ENCODE results near the gene LRCOL1. TPM values are rescaled to one million over a fixed set of nuclear protein-coding genes. Genes with fewer than 3 reads are reported as not detected.

LRCOL1 gene
- total and polyA plus RNA-seq, 9 donors, result 0.11 to 0.71 (median 0.63) TPM; not detected in 5

DNA sequence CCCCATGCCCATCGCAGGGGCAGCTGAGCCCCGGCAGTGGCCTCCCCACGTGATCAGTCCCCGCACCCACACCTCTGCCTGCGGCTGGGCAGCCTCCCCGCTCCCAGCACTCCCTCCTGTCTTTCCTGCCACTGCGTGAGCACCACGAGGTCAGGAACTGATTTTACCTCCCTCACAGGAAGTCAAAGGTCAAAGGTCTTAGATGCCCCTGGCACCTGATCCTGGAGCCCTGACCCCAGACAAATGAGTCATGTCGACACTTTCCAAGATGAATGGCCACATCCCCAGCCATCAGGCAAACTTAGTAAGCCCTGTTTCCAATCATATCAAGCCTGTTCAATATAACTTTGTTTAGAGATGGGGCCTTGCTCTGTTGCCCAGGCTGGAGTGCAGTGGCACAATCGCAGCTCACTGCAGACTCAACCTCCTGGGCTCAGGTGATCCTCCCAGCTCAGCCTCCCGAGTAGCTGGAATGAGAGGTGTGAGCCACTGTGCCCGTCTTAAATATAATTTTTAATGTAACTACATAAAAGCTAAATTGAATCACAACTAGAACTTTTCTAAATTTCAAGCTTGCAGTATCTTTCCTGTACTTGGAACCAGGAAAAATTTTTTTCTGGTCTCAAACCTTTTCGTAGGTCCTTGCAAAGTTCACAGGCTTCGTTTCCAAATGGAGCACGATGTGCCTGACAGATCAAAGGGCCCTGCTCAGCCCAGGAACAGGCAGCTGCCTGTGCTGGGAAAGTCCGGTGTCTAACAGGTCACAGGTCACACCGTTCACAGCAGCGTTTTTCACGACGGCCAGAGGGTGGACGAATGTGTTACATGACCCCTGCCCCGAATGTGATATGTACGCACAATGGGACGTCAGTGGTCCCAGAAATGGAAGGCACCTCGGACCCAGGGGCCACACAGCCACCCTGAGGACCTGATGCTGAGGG lies 1.9 kb downstream of the LRCOL1 start:
- Histone ChIP-seq H3K27me3 (no peaks in the 10 kb centered on the region), H3K4me1 (ENCODE audit: insufficient read depth) (no peaks in the 10 kb centered on the region), H3K9me3 (no peaks in the 10 kb centered on the region), H3K36me3 (no peaks in the 10 kb centered on the region), H3K4me3 (no peak overlapping the region), H3K27ac (no peak overlapping the region)
- intact Hi-C loops (cut with DNase I), result no loop called here
- no peak for DNase-seq
- 59 to 70% (median 62%) methylated on average over 25 of the region's 25 CpGs for WGBS, 3 donors
- TF ChIP-seq EP300 (IDR thresholded peaks at IDR 0.05), result no peak
- TF ChIP-seq POLR2A (IDR thresholded peaks at IDR 0.05), result no peak
- no peak for TF ChIP-seq CTCF (IDR thresholded peaks at IDR 0.05)

DNA sequence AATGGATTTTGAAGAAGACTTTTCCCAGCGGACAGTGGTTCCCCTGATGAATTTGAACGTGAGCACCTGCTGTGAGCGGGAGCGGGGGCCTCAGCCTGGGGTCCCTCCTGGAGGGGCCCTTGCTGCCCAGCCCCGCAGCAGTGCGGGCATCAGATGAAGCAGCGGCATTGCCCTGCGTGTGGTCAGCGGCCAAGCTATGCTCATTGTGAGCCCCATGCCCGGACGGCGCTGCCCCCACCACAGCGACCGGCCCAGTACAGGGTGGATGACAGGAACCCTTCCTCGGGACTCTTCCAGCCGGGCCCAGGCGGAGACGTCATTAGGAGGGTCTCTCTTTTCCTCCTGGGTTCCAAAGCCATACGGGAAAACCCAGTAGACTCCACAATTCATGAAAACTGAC lies 3.5 kb downstream of the LRCOL1 start:
- no peak overlapping the region for H3K27ac ChIP-seq
- intact Hi-C loops (cut with DNase I), result no loop called here
- no peak for TF ChIP-seq POLR2A (IDR thresholded peaks at IDR 0.05)
- no peak for TF ChIP-seq CTCF (IDR thresholded peaks at IDR 0.05)
- TF ChIP-seq EP300 (IDR thresholded peaks at IDR 0.05), result no peak
- H3K4me3 ChIP-seq, result no peak overlapping the region
- no peak for DNase-seq
- peaks cover 4% of the 10 kb centered on the region for H3K4me1 ChIP-seq (ENCODE audit: insufficient read depth)
- WGBS, 3 donors, result 82 to 85% (median 84%) methylated on average over 19 of the region's 19 CpGs
- H3K27me3 ChIP-seq, result no peaks in the 10 kb centered on the region
- no peaks in the 10 kb centered on the region for H3K9me3 ChIP-seq
- no peaks in the 10 kb centered on the region for H3K36me3 ChIP-seq

DNA sequence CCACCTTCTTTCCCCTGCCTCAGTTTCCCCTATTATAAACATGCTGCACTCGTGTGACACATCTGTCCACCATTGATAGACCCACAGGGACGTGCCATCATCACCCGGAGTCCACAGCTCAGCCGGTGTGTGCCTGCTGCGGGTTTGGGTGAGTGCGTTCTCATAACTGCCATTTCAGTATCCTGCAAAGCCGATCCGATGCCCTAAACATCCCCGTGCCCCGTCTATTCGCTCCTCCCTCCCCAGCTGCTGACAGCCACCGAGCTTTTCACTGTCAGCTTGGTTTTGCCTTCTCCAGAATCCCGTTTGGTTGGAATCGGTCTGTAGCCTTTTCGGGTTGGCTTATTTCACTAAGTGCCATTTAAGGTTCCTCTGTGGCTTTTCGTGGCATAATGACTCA lies 3.9 kb downstream of the LRCOL1 start:
- H3K27me3 ChIP-seq, result no peaks in the 10 kb centered on the region
- no peak overlapping the region for H3K27ac ChIP-seq
- no peak for DNase-seq
- no peaks in the 10 kb centered on the region for H3K9me3 ChIP-seq
- intact Hi-C loops (cut with DNase I), result no loop called here
- no peak overlapping the region for H3K4me3 ChIP-seq
- TF ChIP-seq CTCF (IDR thresholded peaks at IDR 0.05), result no peak
- no peak for TF ChIP-seq POLR2A (IDR thresholded peaks at IDR 0.05)
- TF ChIP-seq EP300 (IDR thresholded peaks at IDR 0.05), result no peak
- 66 to 72% (median 67%) methylated on average over 16 of the region's 16 CpGs for WGBS, 3 donors
- H3K4me1 ChIP-seq (ENCODE audit: insufficient read depth), result peaks cover 4% of the 10 kb centered on the region
- no peaks in the 10 kb centered on the region for H3K36me3 ChIP-seq

- Histone ChIP-seq H3K4me3 (no peak overlapping the region), H3K9me3 (no peaks in the 10 kb centered on the region), H3K36me3 (no peaks in the 10 kb centered on the region), H3K4me1 (ENCODE audit: insufficient read depth) (peaks cover 4% of the 10 kb centered on the region), H3K27ac (no peak overlapping the region), H3K27me3 (no peaks in the 10 kb centered on the region)
- intact Hi-C loops (cut with DNase I), result no loop called here
- no peak for DNase-seq
- TF ChIP-seq CTCF (IDR thresholded peaks at IDR 0.05) (no peak), POLR2A (IDR thresholded peaks at IDR 0.05) (no peak)
- 78 to 85% (median 84%) methylated on average over 18 of the region's 18 CpGs for WGBS, 3 donors
Measured at GRCh38 chr12:132605892-132606291, 4.5 kb downstream of the LRCOL1 start.
